ENCODE results near the gene PBXIP1. TPM values are rescaled to one million over a fixed set of nuclear protein-coding genes. Genes with fewer than 3 reads are reported as not detected.
"Not testable (repeated sequence)": the region's sequence is repeated elsewhere in the genome, so short reads cannot be mapped to it uniquely, and the experiment has no call there.

The PBXIP1 gene
- total and polyA plus RNA-seq, 2 donors from 2014 or later: 83.9 to 115 TPM

GRCh38 chr1:154978360-154978759 is 22.5 kb upstream of the PBXIP1 start:
- no peak for TF ChIP-seq CTCF (IDR thresholded peaks at IDR 0.05; ENCODE audit: borderline replicate concordance, extremely low read depth, insufficient read depth)

GRCh38 chr1:154977762-154978161 is 21.9 kb upstream of the PBXIP1 start:
- H3K36me3 ChIP-seq (ENCODE audit: control insufficient read depth in 2 of 3, insufficient read depth in 3 of 3, low read length in 3 of 3); intact Hi-C loops (cut with DNase I); H3K9ac ChIP-seq (ENCODE audit: low read length in 3 of 3); H3K27me3 ChIP-seq (ENCODE audit: control insufficient read depth, insufficient read depth, low read length); DNase-seq; FAIRE-seq; H3K27ac ChIP-seq (ENCODE audit: low read depth in 2 of 2, low read length in 2 of 2); H3K9me3 ChIP-seq (ENCODE audit: control insufficient read depth in 2 of 3, insufficient read depth in 1 of 3, low read length in 3 of 3); H3K4me3 ChIP-seq (ENCODE audit: low read length in 3 of 3): not testable (repeated sequence)
- peaks cover 2 to 14% (median 8%) of the 10 kb centered on the region in 3 donors for H3K4me1 ChIP-seq (ENCODE audit: control insufficient read depth in 2 of 3, insufficient read depth in 2 of 3, low read depth in 1 of 3, low read length in 3 of 3)

More at GRCh38 chr1:154978360-154978759, 22.5 kb upstream of the PBXIP1 start:
- intact Hi-C loops (cut with DNase I): no loop called here
- no peak overlapping the region for H3K9ac ChIP-seq (ENCODE audit: low read length in 3 of 3)
- no peaks in the 10 kb centered on the region for H3K9me3 ChIP-seq (ENCODE audit: control insufficient read depth in 2 of 3, insufficient read depth in 1 of 3, low read length in 3 of 3)
- no peak overlapping the region for H3K27ac ChIP-seq (ENCODE audit: low read depth in 2 of 2, low read length in 2 of 2)
- H3K4me1 ChIP-seq (ENCODE audit: control insufficient read depth in 2 of 3, insufficient read depth in 2 of 3, low read depth in 1 of 3, low read length in 3 of 3): peaks cover 0 to 11% (median 5%) of the 10 kb centered on the region in 3 donors
- no peaks in the 10 kb centered on the region for H3K36me3 ChIP-seq (ENCODE audit: control insufficient read depth in 2 of 3, insufficient read depth in 3 of 3, low read length in 3 of 3)
- no peak overlapping the region for H3K4me3 ChIP-seq (ENCODE audit: low read length in 3 of 3)
- DNase-seq (no peak), FAIRE-seq (no peak)
- H3K27me3 ChIP-seq (ENCODE audit: control insufficient read depth, insufficient read depth, low read length): no peaks in the 10 kb centered on the region

- Histone ChIP-seq H3K36me3 (ENCODE audit: control insufficient read depth in 2 of 3, insufficient read depth in 3 of 3, low read length in 3 of 3) (no peaks in the 10 kb centered on the region), H3K27ac (ENCODE audit: low read depth in 2 of 2, low read length in 2 of 2) (peak overlapping the region; percentile 96 to 98), H3K4me3 (ENCODE audit: low read length in 3 of 3) (peak overlapping the region; percentile 75 to 94 (median 83)), H3K4me1 (ENCODE audit: control insufficient read depth in 2 of 3, insufficient read depth in 2 of 3, low read depth in 1 of 3, low read length in 3 of 3) (peaks cover 7 to 26% (median 18%) of the 10 kb centered on the region in 3 donors), H3K9ac (ENCODE audit: low read length in 3 of 3) (peak overlapping the region; percentile 75 to 98 (median 97)), H3K9me3 (ENCODE audit: control insufficient read depth in 2 of 3, insufficient read depth in 1 of 3, low read length in 3 of 3) (no peaks in the 10 kb centered on the region), H3K27me3 (ENCODE audit: control insufficient read depth, insufficient read depth, low read length) (no peaks in the 10 kb centered on the region)
- FAIRE-seq: no peak
- no peak for TF ChIP-seq CTCF (IDR thresholded peaks at IDR 0.05; ENCODE audit: borderline replicate concordance, extremely low read depth, insufficient read depth)
- peak; percentile 63 to 90 (median 83) for DNase-seq
- intact Hi-C loops (cut with DNase I): no loop called here
Measured at GRCh38 chr1:154975409-154976059, 19.6 kb upstream of the PBXIP1 start.

- H3K27ac ChIP-seq (ENCODE audit: low read depth in 2 of 2, low read length in 2 of 2): peak overlapping the region; percentile 96 to 98
- FAIRE-seq (no peak), DNase-seq (peak; percentile 97 to 99 (median 99))
- H3K9ac ChIP-seq (ENCODE audit: low read length in 3 of 3): peak overlapping the region; percentile 75 to 98 (median 97)
- H3K4me3 ChIP-seq (ENCODE audit: low read length in 3 of 3): peak overlapping the region; percentile 75 to 94 (median 83)
- no peak for TF ChIP-seq CTCF (IDR thresholded peaks at IDR 0.05; ENCODE audit: borderline replicate concordance, extremely low read depth, insufficient read depth)
- no peaks in the 10 kb centered on the region for H3K27me3 ChIP-seq (ENCODE audit: control insufficient read depth, insufficient read depth, low read length)
- H3K36me3 ChIP-seq (ENCODE audit: control insufficient read depth in 2 of 3, insufficient read depth in 3 of 3, low read length in 3 of 3): no peaks in the 10 kb centered on the region
- intact Hi-C loops (cut with DNase I): no loop called here
- H3K4me1 ChIP-seq (ENCODE audit: control insufficient read depth in 2 of 3, insufficient read depth in 2 of 3, low read depth in 1 of 3, low read length in 3 of 3): peaks cover 7 to 26% (median 18%) of the 10 kb centered on the region in 3 donors
- H3K9me3 ChIP-seq (ENCODE audit: control insufficient read depth in 2 of 3, insufficient read depth in 1 of 3, low read length in 3 of 3): no peaks in the 10 kb centered on the region
Measured at GRCh38 chr1:154974808-154975408, 19.0 kb upstream of the PBXIP1 start.
